Activated CD4-positive, alpha-beta T cell treated with anti-CD3 and anti-CD28 coated beads for 48 hours (primary cell): ENCODE results near the gene PNPLA7.

Experiments
- DNase-seq: peaks from one replicate; pipeline ENCODE4 v3.0.0-alpha.2; 2020

The PNPLA7 gene

GRCh38 chr9:137458194-137459151 is 91.7 kb downstream of the PNPLA7 start:
- no peak for DNase-seq

DNA sequence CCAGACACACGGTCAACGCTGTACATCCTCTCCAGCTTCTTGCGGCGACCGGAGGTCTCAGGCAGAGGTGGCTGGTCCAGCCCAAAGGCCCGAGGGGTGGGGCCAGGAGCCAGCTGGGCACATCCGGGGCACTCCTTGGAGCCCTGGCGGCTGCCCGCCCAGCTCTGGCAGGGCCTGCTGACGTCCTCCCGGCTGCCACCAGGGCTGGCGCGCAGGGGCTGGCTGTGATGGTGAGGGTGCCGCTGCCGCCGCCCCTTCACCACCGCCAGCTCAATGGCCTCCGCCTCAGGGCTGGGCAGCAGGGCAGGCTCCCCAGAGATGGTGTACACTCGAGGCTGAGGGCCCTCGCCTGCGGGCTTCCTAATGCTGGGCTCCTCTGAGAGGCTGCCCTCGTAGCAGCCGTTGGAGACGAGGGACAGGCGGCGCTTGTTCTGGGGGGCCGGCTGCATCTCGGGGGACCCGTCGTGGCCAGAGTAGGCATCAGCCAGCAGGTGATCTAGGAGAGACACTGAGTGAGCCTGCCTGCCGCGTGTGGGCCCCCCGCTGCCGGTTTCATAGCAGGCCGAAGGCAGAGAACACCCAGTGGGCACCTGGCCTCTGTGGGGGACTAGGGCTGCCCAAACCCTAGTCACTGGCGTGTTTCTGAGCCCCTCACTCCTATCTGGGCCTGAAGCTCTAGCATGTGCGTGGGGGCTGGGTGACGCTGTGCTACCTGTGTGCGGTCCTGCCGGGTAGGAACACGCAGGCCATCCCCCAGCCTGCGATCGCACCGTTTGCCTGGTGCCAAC is 92.6 kb downstream of the PNPLA7 start:
- no peak for DNase-seq

- DNase-seq: no peak
These were observed 93.3 kb downstream of the PNPLA7 start for GRCh38 chr9:137456864-137457405.

GRCh38 chr9:137456061-137456863 is 93.9 kb downstream of the PNPLA7 start:
- DNase-seq: no peak

DNA sequence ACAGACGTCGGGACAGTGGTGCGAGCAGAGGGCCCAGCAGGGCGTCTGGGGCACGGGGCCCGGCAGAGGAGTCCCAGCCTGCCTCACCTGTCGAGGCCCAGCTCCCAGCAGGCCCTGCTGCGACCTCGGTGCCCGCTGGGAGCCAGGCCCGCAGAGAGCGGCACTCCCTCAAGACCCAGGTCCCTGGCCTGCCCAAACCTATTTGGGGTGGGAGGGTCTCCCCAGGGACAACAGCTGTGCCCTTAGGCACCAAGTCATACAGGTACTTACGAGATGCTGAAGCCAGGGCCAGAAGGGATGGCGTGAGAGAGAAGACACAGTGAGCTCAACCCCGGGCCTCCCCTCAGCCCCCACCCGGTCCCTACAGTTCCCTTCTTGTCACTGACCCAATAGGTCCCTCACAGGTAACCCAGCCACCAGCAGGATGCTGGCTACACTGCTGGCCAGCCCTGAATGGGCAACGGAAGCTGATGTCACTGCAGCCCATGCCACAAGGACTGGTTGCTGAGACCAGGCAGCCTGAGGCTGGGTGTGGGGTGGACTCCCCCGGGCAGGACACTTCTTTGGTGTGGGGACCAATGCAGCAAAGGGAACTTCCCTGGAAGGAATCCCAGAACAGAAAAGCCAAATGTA is 94.7 kb downstream of the PNPLA7 start:
- peak; percentile 3 for DNase-seq

DNA sequence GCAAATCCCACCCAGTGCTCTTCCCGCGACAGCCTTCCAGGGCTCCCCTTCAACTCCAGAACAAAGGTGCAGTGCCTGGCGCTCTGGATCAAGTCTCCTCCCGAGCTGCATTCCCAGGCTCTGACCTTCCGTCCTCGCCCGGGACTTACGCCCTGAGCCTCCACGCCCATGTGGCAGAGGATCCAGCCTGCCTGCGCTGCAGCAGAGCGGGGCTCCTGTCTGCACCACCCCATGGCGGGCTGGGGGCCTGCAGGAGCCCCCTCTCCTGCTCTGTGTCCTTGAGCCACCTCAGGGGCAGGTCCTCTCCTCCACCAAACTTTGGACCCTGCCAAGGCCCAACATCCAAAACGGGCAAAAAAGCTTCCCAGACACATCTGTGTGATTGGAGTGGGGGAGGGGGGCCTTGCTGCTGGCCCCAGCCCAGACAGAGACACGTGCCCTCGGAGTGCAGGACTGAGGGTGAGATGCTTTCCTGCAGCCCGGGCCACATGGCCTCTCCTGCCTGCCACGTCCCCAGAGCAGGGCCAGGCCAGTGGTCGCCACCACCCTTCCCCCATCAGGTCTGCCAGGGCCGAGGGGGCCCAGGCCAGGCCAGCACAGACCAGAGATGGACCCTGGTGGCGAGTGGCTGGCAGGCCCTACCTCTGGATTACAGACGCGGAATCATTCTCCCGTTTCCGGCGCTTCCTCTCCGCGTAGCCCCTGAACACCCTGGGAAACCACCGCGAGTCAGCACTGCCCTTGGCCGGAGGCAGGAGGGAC is 95.4 kb downstream of the PNPLA7 start:
- DNase-seq: no peak

DNA sequence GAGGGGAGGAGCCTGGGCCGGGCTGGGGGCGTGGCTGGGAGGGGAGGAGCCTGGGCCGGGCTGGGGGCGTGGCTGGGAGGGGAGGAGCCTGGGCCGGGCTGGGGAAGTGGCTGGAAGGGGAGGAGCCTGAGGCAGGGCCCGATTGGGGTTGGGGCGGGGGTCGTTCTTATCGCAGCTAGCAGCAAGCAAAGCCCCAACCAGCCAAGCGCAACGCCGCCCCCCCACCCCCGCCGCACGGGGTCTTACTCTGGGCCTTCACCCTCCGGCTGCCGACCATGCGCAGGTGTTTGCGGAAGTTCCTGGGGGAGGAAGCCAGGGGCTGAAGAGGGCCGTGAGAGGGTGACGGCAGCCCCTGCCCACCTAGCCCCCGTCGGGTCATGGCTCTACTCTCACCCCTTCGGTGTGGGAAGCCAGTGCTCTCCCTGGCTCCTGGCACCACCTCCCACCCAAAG is 96.0 kb downstream of the PNPLA7 start:
- DNase-seq: peak; percentile 61

DNA sequence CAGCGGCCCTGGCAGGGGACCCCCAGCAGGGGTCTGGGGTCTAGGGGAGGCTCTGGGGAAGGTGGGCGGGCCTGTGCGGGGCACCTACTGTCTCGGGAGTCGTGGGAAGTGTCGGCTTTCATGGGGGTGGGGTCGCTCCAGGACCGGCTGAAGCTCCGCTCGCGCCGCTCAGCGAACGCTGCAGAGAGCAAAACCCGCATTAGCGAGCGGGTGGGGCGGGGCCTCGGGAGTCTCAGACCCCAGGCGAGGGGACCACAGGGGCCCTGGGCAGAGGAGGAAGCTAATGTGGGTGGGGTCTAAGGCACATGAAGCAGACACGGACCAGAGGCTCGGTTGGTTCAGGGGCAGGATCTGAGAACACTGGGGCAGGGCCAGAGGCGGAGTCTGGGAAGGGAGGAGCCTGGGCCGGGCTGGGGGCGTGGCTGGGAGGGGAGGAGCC is 96.5 kb downstream of the PNPLA7 start:
- DNase-seq: peak; percentile 81

GRCh38 chr9:137452761-137453642 is 97.2 kb downstream of the PNPLA7 start:
- no peak for DNase-seq

- DNase-seq: peak; percentile 1
These were observed 98.0 kb downstream of the PNPLA7 start for GRCh38 chr9:137452006-137452760.

- peak; percentile 2 for DNase-seq
These were observed 98.8 kb downstream of the PNPLA7 start for GRCh38 chr9:137451264-137452005.

DNA sequence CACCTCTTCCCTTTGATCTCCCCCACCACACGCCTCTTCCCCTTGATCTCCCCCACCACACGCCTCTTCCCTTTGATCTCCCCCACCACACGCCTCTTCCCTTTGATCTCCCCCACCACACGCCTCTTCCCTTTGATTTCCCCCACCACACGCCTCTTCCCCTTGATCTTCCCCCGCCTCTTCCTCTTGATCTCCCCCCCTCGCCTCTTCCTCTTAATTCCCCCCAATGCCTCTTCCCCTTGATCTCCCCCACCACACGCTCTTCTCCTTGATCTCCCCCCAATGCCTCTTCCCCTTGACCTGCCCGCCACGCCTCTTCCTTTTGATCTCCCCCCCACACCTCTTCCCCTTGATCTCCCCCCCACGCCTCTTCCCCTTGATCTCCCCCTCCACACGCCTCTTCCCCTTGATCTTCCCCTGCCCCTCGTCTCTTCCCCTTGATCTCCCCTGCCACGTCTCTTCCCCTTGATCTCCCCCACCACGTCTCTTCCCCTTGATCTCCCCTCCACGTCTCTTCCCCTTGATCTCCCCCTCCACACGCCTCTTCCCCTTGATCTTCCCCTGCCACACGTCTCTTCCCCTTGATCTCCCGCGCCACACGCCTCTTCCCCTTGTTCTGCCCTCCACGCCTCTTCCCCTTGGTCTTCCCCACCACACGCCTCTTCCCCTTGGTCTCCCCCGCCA is 99.5 kb downstream of the PNPLA7 start:
- peak; percentile 2 for DNase-seq

- DNase-seq: no peak
These were observed 100.2 kb downstream of the PNPLA7 start for GRCh38 chr9:137449931-137450538.

GRCh38 chr9:137449081-137449844 is 100.9 kb downstream of the PNPLA7 start:
- DNase-seq: no peak

- no peak for DNase-seq
These were observed 101.6 kb downstream of the PNPLA7 start for GRCh38 chr9:137448602-137448962.

DNA sequence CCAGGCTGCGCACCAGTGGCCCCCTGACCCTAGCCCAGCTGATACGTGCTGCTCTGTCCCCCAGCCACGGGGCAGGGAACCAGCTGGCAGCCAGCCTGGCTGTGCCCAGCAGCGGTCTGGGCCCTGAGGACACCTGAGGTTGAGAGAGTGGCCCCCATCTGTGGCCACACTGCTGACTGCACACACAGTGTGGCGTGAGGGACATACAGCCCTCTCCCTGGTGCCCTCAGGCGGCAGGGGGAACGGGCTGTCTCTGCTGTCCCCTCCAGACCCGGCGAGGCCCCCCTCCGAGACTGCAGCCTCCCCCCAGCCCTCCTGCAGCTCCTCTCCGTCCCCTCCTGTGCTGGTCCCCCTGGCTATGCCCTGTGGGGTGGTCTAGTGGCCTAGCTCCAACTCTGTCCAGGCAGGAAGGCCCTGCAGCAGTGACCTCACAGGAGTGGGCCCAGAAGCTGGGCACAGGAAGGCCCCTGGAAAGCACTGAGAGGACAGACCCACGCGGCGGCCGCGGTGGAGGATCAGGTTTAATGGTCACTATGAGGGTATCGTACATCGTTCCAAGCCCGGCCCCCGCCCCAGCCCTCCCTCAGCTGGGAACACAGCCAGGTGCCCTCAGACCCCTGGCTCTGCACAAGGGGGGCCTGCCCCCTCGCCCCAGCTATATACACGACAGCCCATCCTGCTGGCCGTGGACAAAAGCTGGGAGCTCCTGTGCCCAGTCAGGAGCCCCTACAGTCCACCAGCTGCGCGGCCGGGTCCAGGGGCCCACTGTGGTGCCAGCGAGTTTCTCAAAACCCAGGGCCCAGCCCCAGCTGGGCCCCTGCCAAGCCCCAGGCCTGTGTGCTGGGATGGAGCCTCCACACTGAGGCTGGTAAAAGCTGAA is 102.2 kb downstream of the PNPLA7 start:
- DNase-seq: no peak
